Lower leg skin (tissue), 3 donors: ENCODE measurements around the gene FHAD1.

Experiments used
- POLR2A ChIP-seq, 2 donors: fragments of 450-650 bp; IDR thresholded peaks; one replicate each; pipeline ENCODE4 v1.6.1; 2016 to 2017; ENCODE audit warnings: antibody characterized with exemption in 2 of 2, mild to moderate bottlenecking in 1 of 2, moderate library complexity in 1 of 2
- TF ChIP-seq, protein P1 (sequence below), 3 donors: fragments of 450-650 bp; IDR thresholded peaks; one replicate each; pipeline ENCODE4 v1.5.1; 2016; ENCODE audit warnings: antibody characterized with exemption in 3 of 3, mild to moderate bottlenecking in 3 of 3, moderate library complexity in 2 of 3

DNA sequence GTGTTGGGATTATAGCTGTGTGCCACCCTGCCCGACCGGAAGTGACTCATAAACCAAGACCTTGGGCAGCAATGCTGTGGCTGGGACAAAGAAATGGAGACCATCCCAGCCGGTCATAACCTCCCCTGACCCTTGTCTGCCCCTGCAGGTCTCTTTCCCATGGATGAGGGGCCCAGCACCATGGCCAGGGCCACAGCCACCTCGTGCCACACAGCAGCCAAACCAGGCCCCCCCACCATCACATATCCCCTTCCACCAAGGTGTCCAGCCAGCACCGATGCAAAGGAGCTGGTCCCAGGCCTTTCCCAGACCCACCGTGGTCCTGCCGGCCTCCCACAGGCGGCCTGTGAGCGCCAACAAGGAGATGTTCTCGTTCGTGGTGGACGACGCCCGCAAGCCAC lies 42.2 kb downstream of the FHAD1 start:
- TF ChIP-seq, protein P1, sequence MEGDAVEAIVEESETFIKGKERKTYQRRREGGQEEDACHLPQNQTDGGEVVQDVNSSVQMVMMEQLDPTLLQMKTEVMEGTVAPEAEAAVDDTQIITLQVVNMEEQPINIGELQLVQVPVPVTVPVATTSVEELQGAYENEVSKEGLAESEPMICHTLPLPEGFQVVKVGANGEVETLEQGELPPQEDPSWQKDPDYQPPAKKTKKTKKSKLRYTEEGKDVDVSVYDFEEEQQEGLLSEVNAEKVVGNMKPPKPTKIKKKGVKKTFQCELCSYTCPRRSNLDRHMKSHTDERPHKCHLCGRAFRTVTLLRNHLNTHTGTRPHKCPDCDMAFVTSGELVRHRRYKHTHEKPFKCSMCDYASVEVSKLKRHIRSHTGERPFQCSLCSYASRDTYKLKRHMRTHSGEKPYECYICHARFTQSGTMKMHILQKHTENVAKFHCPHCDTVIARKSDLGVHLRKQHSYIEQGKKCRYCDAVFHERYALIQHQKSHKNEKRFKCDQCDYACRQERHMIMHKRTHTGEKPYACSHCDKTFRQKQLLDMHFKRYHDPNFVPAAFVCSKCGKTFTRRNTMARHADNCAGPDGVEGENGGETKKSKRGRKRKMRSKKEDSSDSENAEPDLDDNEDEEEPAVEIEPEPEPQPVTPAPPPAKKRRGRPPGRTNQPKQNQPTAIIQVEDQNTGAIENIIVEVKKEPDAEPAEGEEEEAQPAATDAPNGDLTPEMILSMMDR (IDR thresholded peaks at IDR 0.05): no peak
- TF ChIP-seq POLR2A (IDR thresholded peaks at IDR 0.05): no peak
